Smooth muscle cell (in vitro differentiated cells): ENCODE results near the gene DYDC2. TPM values are rescaled to one million over a fixed set of nuclear protein-coding genes. Genes with fewer than 3 reads are reported as not detected.
"Not testable (repeated sequence)": the region's sequence is repeated elsewhere in the genome, so short reads cannot be mapped to it uniquely, and the experiment has no call there.

Experiments
- DNase-seq: peaks from one replicate; lab custom pipeline; 2025; ENCODE audit not compliant: unreplicated experiment; lab: John Stamatoyannopoulos, UW
- H2AFZ ChIP-seq: fragments of 200-600 bp; sonication (generic); 2 replicates; pipeline ENCODE4 v1.6.0; 2016; ENCODE audit warnings: antibody characterized with exemption, low read depth, mild to moderate bottlenecking
- H3F3A ChIP-seq: fragments of 200-600 bp; sonication (generic); 2 replicates; pipeline ENCODE4 v1.6.0; 2017; ENCODE audit warnings: antibody characterized with exemption, low read depth
- H3K27ac ChIP-seq: fragments of 200-600 bp; sonication (generic); 2 replicates; pipeline ENCODE4 v1.5.1; 2016; ENCODE audit warnings: low read depth, mild to moderate bottlenecking
- H3K27me3 ChIP-seq: fragments of 200-600 bp; sonication (generic); 2 replicates; pipeline ENCODE4 v1.6.1; 2016; ENCODE audit warnings: low read depth, mild to moderate bottlenecking
- H3K36me3 ChIP-seq: fragments of 200-600 bp; sonication (generic); 2 replicates; pipeline ENCODE4 v1.5.1; 2016; ENCODE audit warnings: low read depth
- H3K4me1 ChIP-seq: fragments of 200-600 bp; sonication (generic); 2 replicates; pipeline ENCODE4 v1.5.1; 2016; ENCODE audit warnings: low read depth
- H3K4me2 ChIP-seq: fragments of 200-600 bp; sonication (generic); 2 replicates; pipeline ENCODE4 v1.6.0; 2016; ENCODE audit warnings: mild to moderate bottlenecking
- H3K4me3 ChIP-seq: fragments of 200-600 bp; sonication (generic); 2 replicates; pipeline ENCODE4 v1.5.1; 2016; ENCODE audit warnings: mild to moderate bottlenecking
- H3K79me2 ChIP-seq: fragments of 200-600 bp; sonication (generic); 2 replicates; pipeline ENCODE4 v1.6.0; 2016; ENCODE audit warnings: low read depth, mild to moderate bottlenecking
- H3K9ac ChIP-seq: fragments of 200-600 bp; sonication (generic); 2 replicates; pipeline ENCODE4 v1.6.0; 2016; ENCODE audit warnings: low read depth
- H3K9me3 ChIP-seq: fragments of 200-600 bp; sonication (generic); replicated peaks from 2 replicates; pipeline ENCODE4 v1.5.1; 2016; ENCODE audit warnings: low read depth
- H4K20me1 ChIP-seq: fragments of 200-600 bp; sonication (generic); 2 replicates; pipeline ENCODE4 v1.6.0; 2016; ENCODE audit warnings: low read depth
- WGBS: methylation state at CpG from one replicate; pipeline ENCODE4 v1.1.7; 2016; ENCODE audit warnings: low lambda C conversion rate; 5-methylcytosine and 5-hydroxymethylcytosine counted together
- polyA plus RNA-seq: library from polyadenylated mRNA; unstranded; fragments of >200 nt; fragmentation: Nextera tagmentation; extraction: Ambion mirVana; gene quantifications from 2 replicates; pipeline ENCODE4 v1.2.1, GENCODE V29; 2016
- total RNA-seq: library from RNA; depleted of rRNA; stranded (reverse); fragments of >200 nt; gene quantifications from 2 replicates; pipeline ENCODE4 v1.2.3, GENCODE V29; 2014
- TF ChIP-seq, protein P1 (sequence below): fragments of 200-600 bp; sonication (generic); IDR thresholded peaks from 2 replicates; pipeline ENCODE4 v1.5.1; 2017; ENCODE audit warnings: borderline replicate concordance, mild to moderate bottlenecking, antibody characterized with exemption; ENCODE audit not compliant: insufficient read depth, poor library complexity, severe bottlenecking

The DYDC2 gene
- total and polyA plus RNA-seq, 2 experiments from 2014 or later, result not detected

DNA sequence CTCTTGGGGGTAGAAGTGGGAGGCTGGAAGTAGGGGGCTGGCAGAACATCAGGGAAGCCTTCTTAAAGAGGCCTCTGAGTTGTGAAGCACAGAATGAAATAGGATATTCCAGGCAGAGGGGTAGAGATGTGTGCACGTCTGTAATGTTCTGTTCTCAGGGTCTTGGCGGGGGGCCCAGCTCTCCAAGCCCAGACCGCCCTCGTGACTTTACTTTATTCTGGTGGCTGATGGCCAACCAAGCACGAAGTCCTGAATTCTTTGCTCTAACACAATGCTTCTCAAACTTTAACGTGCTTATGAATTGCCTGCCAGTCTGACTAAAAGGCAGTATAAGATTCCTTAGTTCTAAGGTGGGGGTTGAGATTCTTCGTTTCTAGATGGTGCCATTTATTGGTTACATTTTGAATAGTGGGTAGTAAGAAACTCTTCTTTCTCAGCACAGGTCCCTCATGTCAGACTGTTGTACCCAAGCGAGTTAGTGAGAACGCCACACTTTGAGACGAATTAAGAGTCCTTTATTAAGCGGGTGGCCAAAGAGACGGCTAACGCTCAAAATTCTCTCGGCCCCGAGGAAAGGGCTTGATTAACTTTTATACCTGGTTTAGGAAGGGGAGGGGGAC, 60.0 kb downstream of the DYDC2 start:
- TF ChIP-seq, protein P1, sequence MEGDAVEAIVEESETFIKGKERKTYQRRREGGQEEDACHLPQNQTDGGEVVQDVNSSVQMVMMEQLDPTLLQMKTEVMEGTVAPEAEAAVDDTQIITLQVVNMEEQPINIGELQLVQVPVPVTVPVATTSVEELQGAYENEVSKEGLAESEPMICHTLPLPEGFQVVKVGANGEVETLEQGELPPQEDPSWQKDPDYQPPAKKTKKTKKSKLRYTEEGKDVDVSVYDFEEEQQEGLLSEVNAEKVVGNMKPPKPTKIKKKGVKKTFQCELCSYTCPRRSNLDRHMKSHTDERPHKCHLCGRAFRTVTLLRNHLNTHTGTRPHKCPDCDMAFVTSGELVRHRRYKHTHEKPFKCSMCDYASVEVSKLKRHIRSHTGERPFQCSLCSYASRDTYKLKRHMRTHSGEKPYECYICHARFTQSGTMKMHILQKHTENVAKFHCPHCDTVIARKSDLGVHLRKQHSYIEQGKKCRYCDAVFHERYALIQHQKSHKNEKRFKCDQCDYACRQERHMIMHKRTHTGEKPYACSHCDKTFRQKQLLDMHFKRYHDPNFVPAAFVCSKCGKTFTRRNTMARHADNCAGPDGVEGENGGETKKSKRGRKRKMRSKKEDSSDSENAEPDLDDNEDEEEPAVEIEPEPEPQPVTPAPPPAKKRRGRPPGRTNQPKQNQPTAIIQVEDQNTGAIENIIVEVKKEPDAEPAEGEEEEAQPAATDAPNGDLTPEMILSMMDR, result no peak
- peaks cover 40% of the 10 kb centered on the region for H3K4me1 ChIP-seq

DNA sequence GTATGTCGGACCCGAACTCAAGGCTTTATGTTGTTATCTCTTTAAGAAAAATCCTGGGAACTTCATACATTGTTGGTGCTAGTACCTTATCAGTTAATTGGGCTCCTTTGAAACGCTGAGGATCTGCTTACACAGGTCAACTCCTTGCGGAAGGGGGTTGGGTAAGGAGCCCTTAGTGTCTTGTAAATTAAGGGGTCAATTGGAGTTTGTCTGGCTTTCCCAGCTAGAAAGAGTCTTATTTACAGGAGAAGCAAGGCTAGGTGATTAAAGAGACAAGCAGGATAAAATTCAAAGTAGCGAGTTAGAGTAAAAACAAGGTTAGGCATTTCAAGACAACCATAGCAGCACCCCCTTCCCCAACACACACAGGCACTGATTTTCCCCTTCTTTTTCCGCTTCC, 60.7 kb downstream of the DYDC2 start:
- not testable (repeated sequence) for H3K4me3 ChIP-seq, H3K9me3 ChIP-seq, DNase-seq, H3K27me3 ChIP-seq, H2AFZ ChIP-seq, H3K9ac ChIP-seq, H3K4me2 ChIP-seq, H3K36me3 ChIP-seq, H3F3A ChIP-seq, H3K27ac ChIP-seq
- Histone ChIP-seq H3K4me1 (peaks cover 36% of the 10 kb centered on the region), H3K79me2 (peaks cover 25% of the 10 kb centered on the region), H4K20me1 (peaks cover 44% of the 10 kb centered on the region)
- 74% methylated on average over 6 of the region's 6 CpGs for WGBS

More for the DNA sequence above, 60.0 kb downstream of the DYDC2 start:
- Histone ChIP-seq H2AFZ (no peak overlapping the region), H3K36me3 (peaks cover 1% of the 10 kb centered on the region), H3K27ac (no peak overlapping the region), H4K20me1 (peaks cover 48% of the 10 kb centered on the region), H3K4me2 (no peak overlapping the region), H3K79me2 (peaks cover 25% of the 10 kb centered on the region), H3K4me3 (peak overlapping the region; percentile 13), H3K9ac (no peak overlapping the region), H3F3A (peaks cover 5% of the 10 kb centered on the region), H3K27me3 (no peaks in the 10 kb centered on the region), H3K9me3 (no peaks in the 10 kb centered on the region)
- 72% methylated on average over 15 of the region's 15 CpGs for WGBS
- no peak for DNase-seq

Other genes starting within 250 kb of the DYDC2 start
- gene PLAC9, start 224.1 kb upstream of the DYDC2 start, total RNA-seq, result 1.5 TPM in 1 of 2 replicates, not detected in the other
- gene PLAC9, start 224.1 kb upstream of the DYDC2 start, polyA plus RNA-seq, result 14.6 and 23.7 TPM in 2 replicates
- gene ANXA11, start 151.2 kb upstream of the DYDC2 start, total RNA-seq, result 36.6 and 39.5 TPM in 2 replicates
- gene ANXA11, start 151.2 kb upstream of the DYDC2 start, polyA plus RNA-seq, result 93.4 and 101 TPM in 2 replicates
- 0.09 TPM in 1 of 2 replicates, not detected in the other for gene MAT1A, start 67.1 kb upstream of the DYDC2 start, total RNA-seq
- not detected in 2 replicates for gene MAT1A, start 67.1 kb upstream of the DYDC2 start, polyA plus RNA-seq
- gene DYDC1, start within 50 bp of the DYDC2 start, total RNA-seq, result not detected in 2 replicates
- gene DYDC1, start within 50 bp of the DYDC2 start, polyA plus RNA-seq, result not detected in 2 replicates
- 28.8 and 43.6 TPM in 2 replicates for gene PRXL2A, start 51.8 kb downstream of the DYDC2 start, total RNA-seq
- 80.0 and 82.0 TPM in 2 replicates for gene PRXL2A, start 51.8 kb downstream of the DYDC2 start, polyA plus RNA-seq
- gene TSPAN14, start 97.5 kb downstream of the DYDC2 start, total RNA-seq, result 39.8 and 42.7 TPM in 2 replicates
- 46.3 and 82.5 TPM in 2 replicates for gene TSPAN14, start 97.5 kb downstream of the DYDC2 start, polyA plus RNA-seq
- gene SH2D4B, start 181.1 kb downstream of the DYDC2 start, total RNA-seq, result 0.13 and 0.40 TPM in 2 replicates
- not detected in 2 replicates for gene SH2D4B, start 181.1 kb downstream of the DYDC2 start, polyA plus RNA-seq